Measurements from ENCODE around the gene TMEM35B. TPM values are rescaled to one million over a fixed set of nuclear protein-coding genes. Genes with fewer than 3 reads are reported as not detected.

The TMEM35B gene
- total RNA-seq, 2 donors from 2014 or later = 28.2 to 31.3 TPM

DNA sequence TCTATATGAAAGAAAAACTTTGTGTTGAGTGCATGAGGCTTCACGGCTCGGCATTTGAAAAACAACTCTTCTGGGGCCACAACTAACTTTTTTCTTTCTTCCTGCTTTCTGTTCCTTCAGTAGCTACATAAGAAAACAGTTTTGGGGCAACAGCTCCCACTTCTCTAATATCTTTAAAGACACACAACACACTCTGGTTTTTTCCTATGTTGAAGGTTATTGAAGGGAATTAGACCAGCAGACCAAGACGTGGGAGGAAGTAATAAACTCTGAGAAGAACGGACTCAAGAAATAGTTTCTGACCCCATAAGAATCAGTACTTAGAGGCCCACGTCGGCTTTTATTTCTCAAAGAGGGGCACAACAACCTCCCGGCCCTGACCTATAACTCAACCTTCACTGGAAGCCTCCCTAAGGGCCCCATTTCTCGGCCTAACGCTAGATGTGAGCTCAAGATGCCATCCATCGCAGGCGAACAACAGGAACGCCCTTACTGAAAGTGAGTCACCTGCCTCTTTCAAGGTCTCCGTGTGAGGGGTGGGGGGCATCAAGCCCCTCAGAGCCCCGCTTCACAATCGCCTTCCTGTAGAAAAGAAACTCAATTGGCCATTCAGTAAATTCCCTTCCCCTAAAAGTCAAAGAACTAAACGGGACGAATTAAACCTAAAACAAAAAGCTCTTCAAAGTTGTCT lies 45.8 kb upstream of the TMEM35B start:
- Mint-ChIP-seq H3K27me3 (ENCODE audit: insufficient read depth) (peaks cover 2% of the 10 kb centered on the region), H3K36me3 (ENCODE audit: low read depth) (peaks cover 24% of the 10 kb centered on the region), H3K27ac (peak overlapping the region; percentile 96), H3K4me3 (peak overlapping the region; percentile 88), H3K9me3 (peaks cover 18% of the 10 kb centered on the region), H3K4me1 (peaks cover 7% of the 10 kb centered on the region)
- WGBS, 2 experiments (ENCODE audit: insufficient coverage in 1 of 2, insufficient read length in 1 of 2) = 17% methylated on average over 8 to 17 of the region's 17 CpGs
- Histone ChIP-seq H3K36me3 (ENCODE audit: control insufficient read depth, insufficient read depth, low read length) (peaks cover 17% of the 10 kb centered on the region), H3K27me3 (ENCODE audit: control insufficient read depth, insufficient read depth, low read length, poor library complexity, severe bottlenecking) (no peaks in the 10 kb centered on the region), H3K4me3 (ENCODE audit: low read length) (peak overlapping the region; percentile 98), H3K27ac (ENCODE audit: low read depth, low read length) (no peak overlapping the region), H3K9ac (ENCODE audit: extremely low read depth, low read length, poor library complexity, severe bottlenecking) (peak overlapping the region; percentile 73), H3K4me1 (ENCODE audit: control insufficient read depth, insufficient read depth, low read length) (no peaks in the 10 kb centered on the region), H3K9me3 (ENCODE audit: control insufficient read depth, low read length) (peaks cover 20% of the 10 kb centered on the region)
- peak; percentile 67 for DNase-seq
- TF ChIP-seq, protein P1, sequence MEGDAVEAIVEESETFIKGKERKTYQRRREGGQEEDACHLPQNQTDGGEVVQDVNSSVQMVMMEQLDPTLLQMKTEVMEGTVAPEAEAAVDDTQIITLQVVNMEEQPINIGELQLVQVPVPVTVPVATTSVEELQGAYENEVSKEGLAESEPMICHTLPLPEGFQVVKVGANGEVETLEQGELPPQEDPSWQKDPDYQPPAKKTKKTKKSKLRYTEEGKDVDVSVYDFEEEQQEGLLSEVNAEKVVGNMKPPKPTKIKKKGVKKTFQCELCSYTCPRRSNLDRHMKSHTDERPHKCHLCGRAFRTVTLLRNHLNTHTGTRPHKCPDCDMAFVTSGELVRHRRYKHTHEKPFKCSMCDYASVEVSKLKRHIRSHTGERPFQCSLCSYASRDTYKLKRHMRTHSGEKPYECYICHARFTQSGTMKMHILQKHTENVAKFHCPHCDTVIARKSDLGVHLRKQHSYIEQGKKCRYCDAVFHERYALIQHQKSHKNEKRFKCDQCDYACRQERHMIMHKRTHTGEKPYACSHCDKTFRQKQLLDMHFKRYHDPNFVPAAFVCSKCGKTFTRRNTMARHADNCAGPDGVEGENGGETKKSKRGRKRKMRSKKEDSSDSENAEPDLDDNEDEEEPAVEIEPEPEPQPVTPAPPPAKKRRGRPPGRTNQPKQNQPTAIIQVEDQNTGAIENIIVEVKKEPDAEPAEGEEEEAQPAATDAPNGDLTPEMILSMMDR (conservative IDR thresholded peaks at IDR 0.05) = no peak

DNA sequence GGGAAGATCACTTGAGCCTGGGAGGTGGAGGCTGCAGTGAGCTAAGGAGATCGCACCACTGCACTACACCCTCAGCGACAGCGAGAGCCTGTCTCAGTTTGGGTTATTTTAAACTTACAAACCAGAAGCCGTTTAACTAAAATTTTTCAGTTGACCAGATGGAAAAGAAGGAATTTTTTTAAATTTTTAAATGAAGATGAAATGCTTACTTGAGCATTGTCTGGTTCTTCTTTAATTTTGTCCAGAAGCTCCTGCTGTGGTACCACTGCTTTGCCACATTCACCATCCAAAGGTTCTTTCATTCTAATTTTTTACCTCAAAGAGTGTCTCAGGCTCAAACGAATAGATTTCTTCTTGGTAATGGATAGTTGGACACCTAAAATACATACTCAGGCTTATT lies 45.2 kb upstream of the TMEM35B start:
- Mint-ChIP-seq H3K9me3 (peaks cover 18% of the 10 kb centered on the region), H3K4me1 (peaks cover 7% of the 10 kb centered on the region), H3K27ac (no peak overlapping the region), H3K4me3 (peak overlapping the region; percentile 88), H3K27me3 (ENCODE audit: insufficient read depth) (no peaks in the 10 kb centered on the region), H3K36me3 (ENCODE audit: low read depth) (peaks cover 24% of the 10 kb centered on the region)
- Histone ChIP-seq H3K27ac (ENCODE audit: low read depth, low read length) (no peak overlapping the region), H3K36me3 (ENCODE audit: control insufficient read depth, insufficient read depth, low read length) (peaks cover 20% of the 10 kb centered on the region), H3K4me1 (ENCODE audit: control insufficient read depth, insufficient read depth, low read length) (no peaks in the 10 kb centered on the region), H3K9ac (ENCODE audit: extremely low read depth, low read length, poor library complexity, severe bottlenecking) (peak overlapping the region; percentile 73), H3K27me3 (ENCODE audit: control insufficient read depth, insufficient read depth, low read length, poor library complexity, severe bottlenecking) (no peaks in the 10 kb centered on the region), H3K9me3 (ENCODE audit: control insufficient read depth, low read length) (peaks cover 20% of the 10 kb centered on the region), H3K4me3 (ENCODE audit: low read length) (peak overlapping the region; percentile 98)
- TF ChIP-seq, protein P1 (conservative IDR thresholded peaks at IDR 0.05) = no peak
- 91 to 100% methylated on average over 4 to 5 of the region's 5 CpGs for WGBS, 2 experiments (ENCODE audit: insufficient coverage in 1 of 2, insufficient read length in 1 of 2)
- DNase-seq = no peak

DNA sequence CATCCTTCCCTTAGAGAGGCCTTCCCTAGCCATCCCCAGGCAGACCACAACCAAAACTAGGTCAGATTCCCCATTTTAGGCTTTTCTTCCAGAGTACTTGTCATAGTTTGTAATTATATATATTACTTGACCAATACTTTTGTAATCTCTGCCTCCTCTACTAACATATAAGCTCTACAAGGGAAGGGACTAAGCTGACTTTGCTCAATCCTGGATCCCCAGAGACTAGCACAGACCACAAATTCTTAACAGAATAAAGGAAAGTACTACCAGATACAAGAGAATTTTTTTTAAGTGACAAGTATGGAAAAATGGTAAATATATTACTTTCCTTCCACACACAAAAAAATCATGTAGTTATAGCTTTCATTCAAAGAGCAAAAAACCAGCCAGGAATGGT lies 44.6 kb upstream of the TMEM35B start:
- Histone ChIP-seq H3K4me3 (ENCODE audit: low read length) (peak overlapping the region; percentile 98), H3K27ac (ENCODE audit: low read depth, low read length) (no peak overlapping the region), H3K27me3 (ENCODE audit: control insufficient read depth, insufficient read depth, low read length, poor library complexity, severe bottlenecking) (no peaks in the 10 kb centered on the region), H3K36me3 (ENCODE audit: control insufficient read depth, insufficient read depth, low read length) (peaks cover 20% of the 10 kb centered on the region), H3K4me1 (ENCODE audit: control insufficient read depth, insufficient read depth, low read length) (no peaks in the 10 kb centered on the region), H3K9me3 (ENCODE audit: control insufficient read depth, low read length) (peaks cover 20% of the 10 kb centered on the region), H3K9ac (ENCODE audit: extremely low read depth, low read length, poor library complexity, severe bottlenecking) (no peak overlapping the region)
- TF ChIP-seq, protein P1 (conservative IDR thresholded peaks at IDR 0.05) = no peak
- peaks cover 24% of the 10 kb centered on the region for H3K36me3 Mint-ChIP-seq (ENCODE audit: low read depth)
- no peak overlapping the region for H3K27ac Mint-ChIP-seq
- H3K4me1 Mint-ChIP-seq = peaks cover 7% of the 10 kb centered on the region
- H3K4me3 Mint-ChIP-seq = peak overlapping the region; percentile 88
- peaks cover 18% of the 10 kb centered on the region for H3K9me3 Mint-ChIP-seq
- no peaks in the 10 kb centered on the region for H3K27me3 Mint-ChIP-seq (ENCODE audit: insufficient read depth)
- DNase-seq = no peak

Data from endodermal cell (in vitro differentiated cells).